ENCODE results near the gene GABPB2.

GABPB2 gene

GRCh38 chr1:151133018-151133806, 62.7 kb downstream of the GABPB2 start:
- no peak for DNase-seq

GRCh38 chr1:151134396-151134795, 63.8 kb downstream of the GABPB2 start:
- DNase-seq: no peak

DNA sequence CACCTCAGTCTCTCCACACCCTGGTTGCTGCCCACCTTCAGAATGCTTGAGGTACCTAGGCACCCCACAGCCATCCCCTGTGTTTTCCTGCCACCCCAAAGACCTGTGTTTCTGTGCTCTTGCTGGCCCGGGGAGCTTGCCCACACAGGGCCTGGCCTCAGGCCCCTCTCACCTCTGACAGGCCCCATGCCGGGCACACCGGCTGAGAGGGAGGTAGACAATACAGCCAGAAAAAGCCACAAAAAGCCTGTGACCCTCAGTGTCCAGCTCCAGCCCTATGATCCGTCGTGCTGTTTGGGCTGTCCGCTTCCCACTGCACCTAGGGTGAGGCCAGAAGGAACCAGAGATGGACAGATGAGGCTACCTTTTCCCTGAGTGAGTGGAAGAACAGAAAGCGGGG, 64.4 kb downstream of the GABPB2 start:
- DNase-seq: no peak

GRCh38 chr1:151135433-151136385, 65.1 kb downstream of the GABPB2 start:
- no peak for DNase-seq

- no peak for DNase-seq
Observed at GRCh38 chr1:151137789-151138188, 67.2 kb downstream of the GABPB2 start.

DNA sequence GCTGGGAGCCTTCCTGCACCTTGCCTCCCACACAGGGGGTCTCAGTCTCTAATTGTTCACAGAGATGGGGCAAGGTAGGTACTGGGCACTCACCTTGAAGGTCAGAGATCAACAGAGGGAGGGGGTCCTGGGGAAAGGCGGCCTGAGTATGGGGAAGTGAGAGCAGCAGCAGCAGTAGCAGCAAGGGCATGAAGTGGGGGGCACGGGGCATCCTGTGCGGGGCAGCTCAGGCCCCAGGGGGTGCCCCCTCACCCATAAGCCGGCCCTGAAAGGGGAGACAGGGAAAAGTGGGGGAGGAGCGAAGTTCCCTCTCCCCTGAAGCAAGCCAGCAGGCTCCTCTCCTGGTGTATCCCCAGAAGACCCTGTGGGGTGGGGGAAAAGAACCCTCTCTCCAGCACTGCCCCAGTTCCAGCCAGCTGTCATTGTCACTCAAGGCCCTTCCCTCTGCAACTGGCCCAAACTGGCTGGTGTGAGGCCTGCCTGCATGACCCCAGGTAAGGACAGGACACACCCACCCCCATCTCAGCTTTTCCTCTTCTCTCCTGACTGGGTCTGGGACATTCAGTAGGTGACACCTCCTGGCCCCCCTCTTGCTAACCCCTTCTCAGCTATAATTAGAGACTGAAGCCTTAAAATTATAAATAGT, 72.0 kb downstream of the GABPB2 start:
- no peak for DNase-seq

- no peak for DNase-seq
Observed at GRCh38 chr1:151143057-151143435, 72.5 kb downstream of the GABPB2 start.

- DNase-seq: no peak
Observed at GRCh38 chr1:151143986-151144385, 73.4 kb downstream of the GABPB2 start.

- no peak for DNase-seq
Observed at GRCh38 chr1:151144474-151145303, 74.1 kb downstream of the GABPB2 start.

DNA sequence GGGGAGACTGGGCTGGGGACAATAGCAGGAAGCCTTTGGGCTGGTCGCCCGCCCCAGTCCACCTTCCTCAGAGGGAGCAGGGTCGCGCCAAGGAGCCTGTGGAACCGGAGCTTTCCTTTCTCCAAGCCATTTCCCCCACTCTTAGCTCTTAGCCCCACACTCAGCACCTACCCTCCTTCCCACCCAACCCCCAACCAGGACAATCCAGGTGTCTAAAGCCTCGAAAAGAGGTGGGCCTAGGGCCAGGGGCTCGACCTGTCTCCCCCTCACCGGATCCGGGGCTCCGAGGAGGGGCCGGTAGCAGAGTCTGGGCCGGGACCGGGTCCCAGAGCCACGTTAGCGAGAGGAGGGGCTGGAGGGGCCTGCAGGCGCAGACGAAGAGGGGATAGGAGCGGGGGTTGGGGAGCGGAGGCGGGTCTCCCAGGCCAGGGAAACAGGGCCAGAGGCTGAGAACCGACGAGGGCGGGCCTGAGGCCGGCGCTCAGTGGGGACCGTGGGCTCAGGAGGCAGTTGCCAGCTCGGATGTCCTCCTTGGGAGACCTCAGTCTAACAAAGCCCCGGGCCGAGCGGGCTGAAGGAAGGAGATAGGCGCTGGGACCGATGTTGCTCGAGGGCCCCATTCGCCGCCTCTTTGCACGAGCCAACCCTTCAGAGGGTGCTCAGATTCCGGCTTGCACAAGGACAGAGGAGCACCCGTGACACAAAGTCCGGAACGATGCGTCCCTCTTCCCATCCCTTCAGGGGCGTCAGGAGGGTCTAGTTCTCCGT, 74.9 kb downstream of the GABPB2 start:
- peak; percentile 13 to 45 (median 34) for DNase-seq

DNA sequence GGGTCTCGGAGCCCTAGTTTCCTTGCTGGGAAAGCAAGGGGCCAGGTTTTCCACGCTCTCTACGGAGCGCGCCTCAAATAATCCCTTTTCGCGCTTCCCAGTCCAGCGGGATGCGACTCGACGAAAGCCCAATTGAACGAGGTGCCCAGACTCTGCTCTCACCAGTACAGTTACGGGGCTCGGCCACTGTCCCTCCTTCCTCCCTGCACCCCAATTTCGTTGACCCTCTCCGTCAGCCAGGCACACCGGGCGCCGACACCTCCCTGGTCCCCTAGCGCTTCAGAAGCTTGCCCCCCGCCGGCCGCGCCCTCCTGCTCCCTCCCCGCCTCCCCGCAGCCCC, 75.5 kb downstream of the GABPB2 start:
- DNase-seq: no peak

DNA sequence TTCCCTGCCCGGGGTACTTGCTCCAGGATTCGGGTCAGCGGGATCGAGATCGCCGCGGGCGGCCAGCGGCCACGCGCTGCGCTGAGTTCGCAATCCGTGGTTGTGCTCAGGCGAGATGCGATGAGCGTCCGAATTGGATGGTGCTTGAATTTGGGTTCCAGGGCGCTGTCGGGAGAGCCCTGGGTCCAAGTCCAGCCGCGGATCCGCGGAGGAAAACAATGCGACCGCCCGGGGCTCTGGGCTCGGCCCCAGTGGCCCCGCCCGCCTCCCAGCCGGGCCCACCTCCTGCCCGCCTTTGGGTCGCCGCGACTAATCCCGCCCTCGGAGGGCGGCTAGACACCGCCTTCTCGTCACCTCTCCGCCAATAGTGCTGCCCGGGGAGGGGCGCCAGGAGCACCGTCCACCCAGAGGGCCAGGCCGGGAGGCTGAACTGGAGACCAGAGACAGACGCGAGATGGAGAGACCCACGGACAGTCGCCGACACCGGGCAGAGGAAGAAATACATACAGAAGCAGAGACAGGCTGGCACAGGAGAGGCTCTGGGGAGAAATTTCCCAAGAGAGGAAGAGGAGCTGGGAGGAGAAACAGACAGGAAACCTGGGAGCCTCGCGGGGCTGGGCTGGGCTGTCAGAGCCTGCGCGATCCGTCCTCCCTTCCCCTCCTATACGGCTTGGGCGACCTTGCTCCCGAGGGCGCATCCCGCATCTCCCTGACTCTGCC, 76.0 kb downstream of the GABPB2 start, which contains the start of gene SEMA6C:
TSS of gene SEMA6C (minus strand) at position 220 of the 720 bp plus-strand sequence. CDS start 4,010 bp downstream, outside the sequence.
- DNase-seq: peak; percentile 92 to 96 (median 95)

DNA sequence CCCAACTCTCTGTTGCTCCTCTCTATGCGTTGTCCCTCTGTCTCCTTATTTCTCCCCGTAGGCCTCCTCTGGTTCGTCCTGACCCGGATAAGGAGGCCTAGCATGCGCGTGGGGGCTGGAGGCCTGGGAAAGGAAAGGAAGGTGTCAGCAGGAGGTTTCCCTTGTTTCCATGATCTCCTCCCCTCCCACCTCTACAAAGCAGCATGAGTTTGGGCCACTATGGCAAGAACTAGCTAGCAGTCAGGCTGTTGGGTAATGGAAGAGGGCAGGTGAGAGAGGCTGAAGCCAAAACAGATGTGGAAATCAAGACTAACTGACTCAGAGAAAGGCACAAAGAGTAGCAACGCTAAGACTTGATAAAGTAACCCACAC, 76.6 kb downstream of the GABPB2 start:
- DNase-seq: no peak

GRCh38 chr1:151147665-151148064, 77.1 kb downstream of the GABPB2 start:
- no peak for DNase-seq

DNA sequence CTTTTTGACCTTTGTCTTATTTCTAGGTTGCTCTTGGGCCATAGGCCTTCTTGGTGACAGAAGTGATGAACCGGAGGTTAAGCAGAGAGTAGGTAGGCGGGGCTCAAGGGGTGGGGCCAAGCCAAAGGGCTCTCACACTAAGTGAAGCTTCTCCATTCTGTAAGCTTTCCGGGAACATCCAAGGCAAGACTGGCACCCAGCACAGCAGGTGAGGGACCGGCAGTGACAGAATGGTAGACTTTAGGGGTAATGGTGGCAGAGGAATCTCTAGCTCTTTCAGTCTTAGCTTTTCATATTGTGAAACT, 85.9 kb downstream of the GABPB2 start, which contains the start of gene TNFAIP8L2:
TSS of gene TNFAIP8L2 (plus strand) at position 135 of the 305 bp plus-strand sequence. CDS start 2,049 bp downstream, outside the sequence.
- DNase-seq: peak; percentile 76 to 91 (median 88)

- peak; percentile 59 to 82 (median 75) for DNase-seq
Observed at GRCh38 chr1:151157067-151157531, 86.5 kb downstream of the GABPB2 start.

DNA sequence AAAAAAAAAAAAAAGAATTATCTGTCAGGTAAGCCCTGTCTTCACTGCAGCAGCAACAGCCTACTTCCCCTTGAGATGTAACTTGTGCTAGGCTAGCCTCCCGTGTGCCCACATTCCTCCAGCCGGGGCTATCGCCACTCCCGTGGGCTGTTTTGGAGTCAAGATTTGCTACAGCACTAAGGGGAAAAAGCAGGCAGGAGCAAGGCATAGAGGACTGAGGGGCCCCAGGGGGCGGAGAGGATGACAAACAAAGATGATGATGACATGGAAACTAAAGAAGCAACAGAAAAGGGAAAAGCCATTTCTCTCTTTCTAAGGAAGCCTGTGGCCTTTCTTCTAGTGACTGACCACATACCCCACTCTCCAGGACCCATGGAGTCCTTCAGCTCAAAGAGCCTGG, 87.8 kb downstream of the GABPB2 start:
- DNase-seq: peak; percentile 18 to 57 (median 52)

GRCh38 chr1:151158751-151159251, 88.2 kb downstream of the GABPB2 start:
- DNase-seq: peak in 1 of 4 experiments; percentile 37

DNA sequence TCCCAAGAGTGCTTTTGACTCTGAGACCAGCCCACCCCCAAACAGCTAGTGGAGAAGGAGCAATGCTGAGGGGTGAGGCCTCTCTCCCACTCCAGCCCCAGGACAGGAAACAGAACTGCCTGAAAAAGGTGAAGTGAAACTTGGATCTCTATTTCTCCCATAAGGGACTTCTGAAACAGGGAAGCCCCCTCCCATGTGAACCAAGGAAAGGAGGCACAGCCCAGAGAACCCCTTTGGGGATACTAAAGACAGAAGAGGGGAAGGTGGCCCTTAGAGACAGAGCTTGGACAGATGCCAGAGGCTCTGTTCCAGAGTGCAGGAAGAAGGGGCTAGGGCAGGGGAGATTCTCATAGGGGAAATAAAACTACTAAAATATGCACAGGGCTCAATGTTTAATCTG, 88.8 kb downstream of the GABPB2 start:
- DNase-seq: peak; percentile 47 to 70 (median 66)

- no peak for DNase-seq
Observed at GRCh38 chr1:151164732-151165280, 94.2 kb downstream of the GABPB2 start.

Measured in suppressor macrophage (primary cell).